ENCODE data around the gene WDR35.

The WDR35 gene

DNA sequence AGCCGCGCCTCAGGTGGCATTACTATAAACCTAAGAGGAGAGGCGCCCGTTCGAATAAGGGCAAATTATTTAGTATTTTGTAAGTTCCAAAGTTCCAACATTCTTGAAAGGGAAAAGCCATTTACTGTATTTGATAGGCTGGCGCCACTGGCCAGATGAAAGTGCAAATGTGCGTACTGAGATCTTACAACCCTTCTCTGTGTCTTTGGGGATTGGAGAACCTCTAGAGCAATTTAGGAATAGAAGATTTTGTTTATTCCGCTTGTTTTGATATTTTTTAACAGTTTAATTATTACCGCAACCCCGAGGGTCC lies 467 bp upstream of the WDR35 start:
- DNase-seq (ENCODE audit: insufficient read length, low spot score): no peak
- TF ChIP-seq, protein P1, sequence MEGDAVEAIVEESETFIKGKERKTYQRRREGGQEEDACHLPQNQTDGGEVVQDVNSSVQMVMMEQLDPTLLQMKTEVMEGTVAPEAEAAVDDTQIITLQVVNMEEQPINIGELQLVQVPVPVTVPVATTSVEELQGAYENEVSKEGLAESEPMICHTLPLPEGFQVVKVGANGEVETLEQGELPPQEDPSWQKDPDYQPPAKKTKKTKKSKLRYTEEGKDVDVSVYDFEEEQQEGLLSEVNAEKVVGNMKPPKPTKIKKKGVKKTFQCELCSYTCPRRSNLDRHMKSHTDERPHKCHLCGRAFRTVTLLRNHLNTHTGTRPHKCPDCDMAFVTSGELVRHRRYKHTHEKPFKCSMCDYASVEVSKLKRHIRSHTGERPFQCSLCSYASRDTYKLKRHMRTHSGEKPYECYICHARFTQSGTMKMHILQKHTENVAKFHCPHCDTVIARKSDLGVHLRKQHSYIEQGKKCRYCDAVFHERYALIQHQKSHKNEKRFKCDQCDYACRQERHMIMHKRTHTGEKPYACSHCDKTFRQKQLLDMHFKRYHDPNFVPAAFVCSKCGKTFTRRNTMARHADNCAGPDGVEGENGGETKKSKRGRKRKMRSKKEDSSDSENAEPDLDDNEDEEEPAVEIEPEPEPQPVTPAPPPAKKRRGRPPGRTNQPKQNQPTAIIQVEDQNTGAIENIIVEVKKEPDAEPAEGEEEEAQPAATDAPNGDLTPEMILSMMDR (IDR thresholded peaks at IDR 0.05; ENCODE audit: insufficient read depth, missing control alignments): no peak
- FAIRE-seq: no peak

DNA sequence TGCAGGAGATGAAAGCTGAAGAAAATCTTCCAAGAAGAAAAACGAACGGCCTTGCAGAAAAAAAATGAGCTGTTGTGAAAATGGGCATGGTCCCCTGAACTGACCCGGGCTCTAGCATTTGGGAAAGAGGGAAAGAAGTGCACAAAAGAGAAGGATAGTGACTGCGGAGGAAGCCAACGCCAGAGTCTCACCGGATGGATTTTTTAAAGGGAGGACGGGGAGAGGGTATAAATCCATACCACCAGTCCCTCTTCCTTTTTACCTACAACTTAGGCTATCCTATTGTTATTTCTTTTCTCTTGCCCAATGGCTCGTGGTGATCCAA lies 601 bp downstream of the WDR35 start:
- no peak for DNase-seq (ENCODE audit: insufficient read length, low spot score)
- FAIRE-seq: no peak
- TF ChIP-seq, protein P1 (IDR thresholded peaks at IDR 0.05; ENCODE audit: insufficient read depth, missing control alignments): no peak

DNA sequence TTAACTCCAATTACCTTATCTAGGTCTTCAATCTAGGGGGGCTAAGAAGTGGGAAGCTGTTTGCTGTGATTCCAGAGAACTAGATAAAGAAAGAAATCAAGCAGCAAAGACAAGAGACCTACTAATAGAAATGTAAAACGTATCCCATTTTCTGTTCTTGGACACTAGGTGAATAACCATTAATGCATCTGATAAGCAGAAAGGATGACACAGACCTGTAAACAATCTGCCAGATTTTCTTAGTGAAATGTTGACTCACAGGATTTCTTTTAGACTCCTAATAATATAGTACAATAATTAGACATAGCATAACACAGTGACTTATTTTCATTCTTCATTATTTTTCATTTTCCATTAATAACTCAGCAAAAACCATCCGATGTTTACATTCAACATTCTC lies 1.3 kb downstream of the WDR35 start:
- DNase-seq (ENCODE audit: insufficient read length, low spot score) (no peak), FAIRE-seq (no peak)
- TF ChIP-seq, protein P1 (IDR thresholded peaks at IDR 0.05; ENCODE audit: insufficient read depth, missing control alignments): no peak

DNA sequence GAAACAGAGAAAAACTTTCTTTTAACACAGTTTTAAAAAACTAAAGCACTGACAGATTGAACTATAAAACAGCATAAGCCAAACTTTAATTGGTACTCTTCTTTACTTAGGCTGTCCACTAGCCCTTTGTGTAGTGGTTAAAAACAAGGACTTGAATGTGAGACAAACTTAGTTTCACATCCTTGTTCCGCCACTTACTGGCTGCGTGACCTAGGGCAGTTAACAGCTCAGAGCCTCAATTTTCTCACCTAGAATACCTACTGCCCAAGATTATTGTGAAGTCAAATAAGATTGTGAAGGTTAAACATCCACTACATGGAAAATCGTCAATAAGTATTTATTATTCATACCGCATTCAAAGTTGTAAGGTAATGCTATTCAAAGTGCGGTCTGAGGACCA lies 2.0 kb downstream of the WDR35 start:
- TF ChIP-seq, protein P1 (IDR thresholded peaks at IDR 0.05; ENCODE audit: insufficient read depth, missing control alignments): no peak
- DNase-seq (ENCODE audit: insufficient read length, low spot score) (no peak), FAIRE-seq (no peak)

DNA sequence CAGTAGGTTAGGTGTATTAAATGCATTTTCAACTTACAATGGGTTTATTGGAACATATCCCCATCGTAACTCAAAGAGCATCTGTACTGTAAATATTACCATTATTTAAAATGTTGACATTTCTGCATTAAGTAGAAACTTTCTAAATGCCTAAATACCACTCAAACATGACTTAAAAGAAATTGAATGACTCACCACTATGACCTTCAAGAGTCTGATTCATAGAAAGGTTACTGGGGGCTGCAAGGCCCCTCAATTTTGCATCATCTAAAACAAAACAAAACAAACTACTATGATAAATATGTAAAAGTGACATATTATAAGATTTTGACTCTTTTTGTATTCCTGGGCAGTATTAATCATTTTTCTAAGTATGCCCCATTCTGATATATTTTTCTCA lies 7.6 kb downstream of the WDR35 start:
- FAIRE-seq (no peak), DNase-seq (ENCODE audit: insufficient read length, low spot score) (no peak)
- TF ChIP-seq, protein P1 (IDR thresholded peaks at IDR 0.05; ENCODE audit: insufficient read depth, missing control alignments): no peak

DNA sequence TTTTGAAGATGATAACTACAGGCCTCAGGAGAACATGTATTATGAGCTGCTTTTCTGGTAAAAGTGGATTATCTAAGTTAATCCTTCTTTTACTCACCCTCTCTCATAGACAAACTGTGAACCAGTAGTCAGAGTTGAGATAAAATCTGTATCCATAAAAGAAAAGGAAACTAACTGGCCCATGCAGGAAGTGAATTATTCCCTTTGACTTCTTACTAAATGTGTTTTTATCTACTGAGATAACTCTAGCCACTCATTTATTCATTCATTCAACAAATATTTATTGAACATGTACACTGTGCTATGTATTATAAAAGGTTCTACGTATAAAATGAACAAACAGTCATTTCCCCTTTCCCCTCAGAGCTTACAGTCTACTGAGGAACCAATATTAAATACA lies 10.0 kb downstream of the WDR35 start:
- DNase-seq (ENCODE audit: insufficient read length, low spot score): no peak
- no peak for FAIRE-seq
- TF ChIP-seq, protein P1 (IDR thresholded peaks at IDR 0.05; ENCODE audit: insufficient read depth, missing control alignments): no peak

DNA sequence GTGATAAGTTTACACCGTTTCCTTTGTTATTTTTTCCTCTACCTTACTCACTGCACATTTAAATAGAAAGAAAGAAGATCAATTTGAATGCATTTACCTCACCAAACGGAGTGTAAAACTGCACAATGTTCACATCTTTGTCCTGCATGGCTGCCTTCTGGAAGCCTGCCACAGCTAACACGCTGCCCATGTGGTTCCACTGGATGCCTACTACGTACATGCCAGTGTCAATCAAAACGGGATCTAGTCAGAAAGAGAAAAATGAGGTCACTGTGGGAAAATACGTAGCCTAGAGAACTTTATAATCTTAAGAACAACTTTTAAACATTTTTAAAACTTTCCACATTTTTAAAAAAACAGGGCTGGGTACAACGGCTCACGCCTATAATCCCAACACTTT lies 16.4 kb downstream of the WDR35 start:
- FAIRE-seq (no peak), DNase-seq (ENCODE audit: insufficient read length, low spot score) (no peak)
- TF ChIP-seq, protein P1 (IDR thresholded peaks at IDR 0.05; ENCODE audit: insufficient read depth, missing control alignments): no peak
